Activated CD8-positive, alpha-beta memory T cell treated with anti-CD3 and anti-CD28 coated beads for 24 hours (primary cell): ENCODE measurements around the gene MIF.
"Not testable (repeated sequence)": the region's sequence is repeated elsewhere in the genome, so short reads cannot be mapped to it uniquely, and the experiment has no call there.

Experiments used
- DNase-seq: peaks from one replicate; pipeline ENCODE4 v3.0.0-alpha.2; 2020

MIF gene

GRCh38 chr22:23903328-23903971 is 9.3 kb downstream of the MIF start:
- no peak for DNase-seq

GRCh38 chr22:23904573-23905254 is 10.5 kb downstream of the MIF start:
- DNase-seq, result no peak

- DNase-seq, result no peak
Observed at GRCh38 chr22:23906641-23907040, 12.5 kb downstream of the MIF start.

GRCh38 chr22:23907423-23907822 is 13.2 kb downstream of the MIF start:
- not testable (repeated sequence) for DNase-seq

- DNase-seq, result no peak
Observed at GRCh38 chr22:23908587-23909205, 14.5 kb downstream of the MIF start.

GRCh38 chr22:23909296-23909898 is 15.2 kb downstream of the MIF start:
- DNase-seq, result no peak

- DNase-seq, result peak; percentile 33
Observed at GRCh38 chr22:23910496-23911190, 16.5 kb downstream of the MIF start.

- DNase-seq, result peak; percentile 40
Observed at GRCh38 chr22:23911318-23911980, 17.3 kb downstream of the MIF start.

GRCh38 chr22:23912293-23912903 is 18.2 kb downstream of the MIF start:
- DNase-seq, result no peak

- no peak for DNase-seq
Observed at GRCh38 chr22:23913306-23913660, 19.1 kb downstream of the MIF start.

- DNase-seq, result peak; percentile 99
Observed at GRCh38 chr22:23913661-23914353, 19.6 kb downstream of the MIF start.

- no peak for DNase-seq
Observed at GRCh38 chr22:23915290-23915689, 21.1 kb downstream of the MIF start.

GRCh38 chr22:23920267-23920611 is 26.1 kb downstream of the MIF start:
- DNase-seq, result not testable (repeated sequence)

- not testable (repeated sequence) for DNase-seq
Observed at GRCh38 chr22:23921586-23922201, 27.5 kb downstream of the MIF start.

GRCh38 chr22:23922921-23923320 is 28.7 kb downstream of the MIF start:
- DNase-seq, result no peak

- DNase-seq, result no peak
Observed at GRCh38 chr22:23925020-23925606, 30.9 kb downstream of the MIF start.

- DNase-seq, result no peak
Observed at GRCh38 chr22:23926561-23926960, 32.4 kb downstream of the MIF start.

- no peak for DNase-seq
Observed at GRCh38 chr22:23938328-23939016, 44.3 kb downstream of the MIF start.

- DNase-seq, result no peak
Observed at GRCh38 chr22:23939017-23939357, 44.8 kb downstream of the MIF start.

- not testable (repeated sequence) for DNase-seq
Observed at GRCh38 chr22:23940166-23940565, 46.0 kb downstream of the MIF start.
